H9 (cell line): ENCODE results near the gene USP35. TPM values are rescaled to one million over a fixed set of nuclear protein-coding genes. Genes with fewer than 3 reads are reported as not detected.

Experiments
- DNase-seq: peaks from one replicate; pipeline ENCODE4 v3.0.0-alpha.2; 2017
- H2AFZ ChIP-seq: one replicate; pipeline ENCODE4 v1.6.1; 2013; ENCODE audit warnings: mild to moderate bottlenecking, low read length, control low read depth, moderate library complexity
- H2AK5ac ChIP-seq: 2 replicates; pipeline ENCODE4 v1.6.1; 2013; ENCODE audit warnings: low read length, control low read depth, mixed read lengths; ENCODE audit not compliant: insufficient read length
- H2BK120ac ChIP-seq: one replicate; pipeline ENCODE4 v1.6.1; 2013; ENCODE audit warnings: low read depth, mild to moderate bottlenecking, low read length, control low read depth, inconsistent platforms; ENCODE audit not compliant: poor library complexity, severe bottlenecking
- H2BK12ac ChIP-seq: 2 replicates; pipeline ENCODE4 v1.6.1; 2013; ENCODE audit warnings: low read length, control low read depth, mixed read lengths, low read depth; ENCODE audit not compliant: insufficient read length
- H2BK15ac ChIP-seq: 2 replicates; pipeline ENCODE4 v1.6.1; 2013; ENCODE audit warnings: low read depth, low read length, control low read depth
- H2BK20ac ChIP-seq: one replicate; pipeline ENCODE4 v1.6.1; 2013; ENCODE audit warnings: low read depth, mild to moderate bottlenecking, low read length, control low read depth, inconsistent platforms; ENCODE audit not compliant: poor library complexity, severe bottlenecking
- H2BK5ac ChIP-seq: 2 replicates; pipeline ENCODE4 v1.6.1; 2013; ENCODE audit warnings: low read length, control low read depth, mixed read lengths; ENCODE audit not compliant: insufficient read length
- H3K14ac ChIP-seq: 2 replicates; pipeline ENCODE4 v1.6.1; 2013; ENCODE audit warnings: low read length, control low read depth; ENCODE audit not compliant: insufficient read depth
- H3K18ac ChIP-seq: 2 replicates; pipeline ENCODE4 v1.6.1; 2013; ENCODE audit warnings: low read depth, mild to moderate bottlenecking, mixed read lengths, low read length, control low read depth; ENCODE audit not compliant: insufficient read length
- H3K23ac ChIP-seq: 2 replicates; pipeline ENCODE4 v1.6.1; 2013; ENCODE audit warnings: low read length, control low read depth, mixed read lengths, low read depth; ENCODE audit not compliant: insufficient read length
- H3K23me2 ChIP-seq: 2 replicates; pipeline ENCODE4 v1.6.1; 2013; ENCODE audit warnings: low read depth, mild to moderate bottlenecking, mixed read lengths, low read length, control low read depth; ENCODE audit not compliant: insufficient read length, poor library complexity, severe bottlenecking
- H3K27ac ChIP-seq: 2 replicates; pipeline ENCODE4 v1.5.1; 2013; ENCODE audit warnings: low read length, control low read depth, mixed read lengths, low read depth; ENCODE audit not compliant: insufficient read length
- H3K27me3 ChIP-seq: 2 replicates; pipeline ENCODE4 v1.6.1; 2013; ENCODE audit warnings: low read length, control low read depth, inconsistent platforms; ENCODE audit not compliant: insufficient read depth
- H3K4ac ChIP-seq: 2 replicates; pipeline ENCODE4 v1.6.1; 2013; ENCODE audit warnings: low read depth, mild to moderate bottlenecking, control low read depth, inconsistent platforms, low read length, moderate library complexity
- H3K4me1 ChIP-seq: 2 replicates; pipeline ENCODE4 v1.6.1; 2013; ENCODE audit warnings: low read length, control low read depth, inconsistent platforms; ENCODE audit not compliant: insufficient read depth
- H3K4me2 ChIP-seq: 2 replicates; pipeline ENCODE4 v1.6.1; 2013; ENCODE audit warnings: low read length, control low read depth, mixed read lengths; ENCODE audit not compliant: insufficient read length, insufficient read depth
- H3K56ac ChIP-seq: 2 replicates; pipeline ENCODE4 v1.6.1; 2013; ENCODE audit warnings: low read depth, mild to moderate bottlenecking, mixed read lengths, low read length, control low read depth; ENCODE audit not compliant: insufficient read length
- H3K79me1 ChIP-seq: 2 replicates; pipeline ENCODE4 v1.6.1; 2013; ENCODE audit warnings: low read depth, mild to moderate bottlenecking, moderate library complexity, low read length, control low read depth, inconsistent platforms; ENCODE audit not compliant: insufficient read depth, poor library complexity, severe bottlenecking
- H3K79me2 ChIP-seq: 2 replicates; pipeline ENCODE4 v1.6.1; 2013; ENCODE audit warnings: low read length, control low read depth, inconsistent platforms; ENCODE audit not compliant: insufficient read depth
- H3K9ac ChIP-seq: 2 replicates; pipeline ENCODE4 v1.6.1; 2013; ENCODE audit warnings: low read length, control low read depth, mixed read lengths; ENCODE audit not compliant: insufficient read length; ENCODE audit errors: extremely low read depth
- H3K9me3 ChIP-seq: one replicate; pipeline ENCODE4 v1.6.1; 2013; ENCODE audit warnings: low read depth, low read length, inconsistent platforms; ENCODE audit not compliant: control insufficient read depth
- H3T11ph ChIP-seq: one replicate; pipeline ENCODE4 v1.6.1; 2013; ENCODE audit warnings: mild to moderate bottlenecking, low read length, control low read depth, inconsistent platforms
- H4K20me1 ChIP-seq: one replicate; pipeline ENCODE4 v1.6.1; 2013; ENCODE audit not compliant: control insufficient read depth, insufficient read length, insufficient read depth
- H4K5ac ChIP-seq: 2 replicates; pipeline ENCODE4 v1.6.1; 2013; ENCODE audit warnings: low read depth, mild to moderate bottlenecking, mixed read lengths, low read length, control low read depth; ENCODE audit not compliant: insufficient read length
- H4K8ac ChIP-seq: replicated peaks from 2 replicates; pipeline ENCODE4 v1.6.1; 2013; ENCODE audit warnings: low read length, control low read depth, mixed read lengths, low read depth; ENCODE audit not compliant: insufficient read length
- H4K91ac ChIP-seq: 2 replicates; pipeline ENCODE4 v1.6.1; 2013; ENCODE audit warnings: low read depth, mild to moderate bottlenecking, moderate library complexity, mixed read lengths, low read length, control low read depth; ENCODE audit not compliant: insufficient read length
- H3K27ac Mint-ChIP-seq, 3 experiments: 2 replicates in 2 of 3; 3 replicates in 1 of 3; pipeline ENCODE4 v1.8.0; 2020 to 2021; ENCODE audit warnings: mixed read lengths in 3 of 3, mild to moderate bottlenecking in 1 of 3, moderate library complexity in 1 of 3
- H3K27me3 Mint-ChIP-seq: 2 replicates; pipeline ENCODE4 v1.8.0; 2021; ENCODE audit warnings: low read depth, mild to moderate bottlenecking, moderate library complexity, mixed read lengths
- H3K36me3 Mint-ChIP-seq, 3 experiments: 2 replicates in 2 of 3; 3 replicates in 1 of 3; pipeline ENCODE4 v1.8.0; 2020 to 2021; ENCODE audit warnings: low read depth in 3 of 3, mixed read lengths in 3 of 3; ENCODE audit not compliant: insufficient read depth in 1 of 3
- H3K4me1 Mint-ChIP-seq, 2 experiments: 2 replicates each; pipeline ENCODE4 v1.8.0; 2020; ENCODE audit warnings: mixed read lengths in 2 of 2
- H3K4me3 Mint-ChIP-seq, 2 experiments: 2 replicates in 1 of 2; 3 replicates in 1 of 2; pipeline ENCODE4 v1.8.0; 2020 to 2021; ENCODE audit warnings: mild to moderate bottlenecking in 2 of 2, mixed read lengths in 2 of 2, moderate library complexity in 1 of 2
- H3K9me3 Mint-ChIP-seq, 2 experiments: 2 replicates in 1 of 2; 3 replicates in 1 of 2; pipeline ENCODE4 v1.8.0; 2020; ENCODE audit warnings: mild to moderate bottlenecking in 2 of 2, mixed read lengths in 2 of 2, moderate library complexity in 1 of 2
- CTCF ChIP-seq: fragments of 200-600 bp; sonication (generic); conservative IDR thresholded peaks from 3 replicates; pipeline ENCODE4 v1.8.0; 2021; ENCODE audit warnings: antibody characterized with exemption, mild to moderate bottlenecking
- WGBS: extraction: QIAGEN DNeasy Blood & Tissue Kit; methylation state at CpG from one replicate; pipeline ENCODE4 v1.1.7; 2013; ENCODE audit warnings: missing lambda C conversion rate, low lambda C conversion rate, mixed read lengths; ENCODE audit not compliant: insufficient read length; ENCODE audit errors: extremely low coverage; 5-methylcytosine and 5-hydroxymethylcytosine counted together
- total RNA-seq: library from RNA; stranded (reverse); gene quantifications from 2 replicates; pipeline ENCODE4 v1.2.1, GENCODE V29; 2021

The USP35 gene
- total RNA-seq, 1 experiment from 2014 or later: 6.8 TPM

DNA sequence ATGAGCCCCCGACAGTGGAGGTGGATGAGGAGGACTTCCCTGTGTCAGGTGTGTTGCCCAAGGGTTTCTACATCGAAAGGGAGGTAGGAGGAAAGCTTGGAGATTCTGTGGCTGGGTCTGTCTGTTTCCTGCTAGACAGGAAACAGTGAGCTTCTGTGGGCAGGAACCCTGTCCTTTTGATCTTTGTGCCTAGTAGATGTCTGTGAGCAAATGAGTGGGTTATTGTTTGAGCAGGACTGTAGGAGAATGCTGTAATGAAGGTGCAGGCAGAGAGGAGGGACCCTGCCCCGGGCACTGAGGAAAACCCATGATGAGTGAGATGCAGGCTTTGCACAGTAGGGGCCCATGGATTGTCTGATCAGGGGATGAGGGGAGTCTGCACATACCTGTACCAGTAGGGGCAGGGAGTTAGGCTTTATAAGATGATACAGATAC lies 14.0 kb downstream of the USP35 start:
- Histone ChIP-seq H3K79me1 (no peaks in the 10 kb centered on the region), H2AK5ac (no peak overlapping the region), H2AFZ (no peak overlapping the region), H2BK12ac (no peak overlapping the region), H3K4me2 (no peak overlapping the region), H2BK5ac (no peak overlapping the region), H3T11ph (no peak overlapping the region), H4K8ac (no peak overlapping the region), H4K5ac (no peak overlapping the region), H3K23me2 (no peaks in the 10 kb centered on the region), H4K20me1 (no peaks in the 10 kb centered on the region), H3K4ac (no peak overlapping the region), H2BK120ac (no peak overlapping the region), H3K9me3 (no peaks in the 10 kb centered on the region), H3K27ac (no peak overlapping the region), H3K27me3 (no peaks in the 10 kb centered on the region), H3K18ac (no peak overlapping the region), H3K14ac (no peak overlapping the region), H4K91ac (no peak overlapping the region), H2BK15ac (no peak overlapping the region), H2BK20ac (no peak overlapping the region), H3K4me1 (no peaks in the 10 kb centered on the region), H3K79me2 (no peaks in the 10 kb centered on the region), H3K9ac (no peak overlapping the region), H3K23ac (no peak overlapping the region), H3K56ac (no peak overlapping the region)
- Mint-ChIP-seq H3K27me3 (no peaks in the 10 kb centered on the region), H3K9me3 (no peaks in the 10 kb centered on the region), H3K4me1 (peaks cover 8 to 14% of the 10 kb centered on the region in 2 experiments), H3K4me3 (no peak overlapping the region), H3K27ac (0 out of 7 replicates have a peak overlapping the region, but pooled peaks of 1 of the 3 experiments have one; percentile 20), H3K36me3 (peaks cover 0 to 10% (median 0%) of the 10 kb centered on the region in 3 experiments; a peak in 4 of 7 replicates)
- DNase-seq: no peak
- no CpG with 5 or more reads among the region's 3 CpGs for WGBS
- no peak for TF ChIP-seq CTCF
